Osteocyte (in vitro differentiated cells): Measurements from ENCODE around the gene ZFP62. TPM values are rescaled to one million over a fixed set of nuclear protein-coding genes. Genes with fewer than 3 reads are reported as not detected.
"Not testable (repeated sequence)": the region's sequence is repeated elsewhere in the genome, so short reads cannot be mapped to it uniquely, and the experiment has no call there.

Experiments used
- DNase-seq: peaks from one replicate; pipeline ENCODE4 v3.0.0; 2021; ENCODE audit warnings: mixed read lengths; ENCODE audit not compliant: unreplicated experiment; ENCODE audit errors: extremely low spot score
- H3K27ac Mint-ChIP-seq: one replicate; pipeline ENCODE4 v1.8.0; 2021; ENCODE audit warnings: mild to moderate bottlenecking, mixed read lengths; ENCODE audit not compliant: unreplicated experiment
- H3K27me3 Mint-ChIP-seq: one replicate; pipeline ENCODE4 v1.8.0; 2021; ENCODE audit warnings: mixed read lengths; ENCODE audit not compliant: unreplicated experiment
- H3K36me3 Mint-ChIP-seq: one replicate; pipeline ENCODE4 v1.8.0; 2021; ENCODE audit warnings: mixed read lengths; ENCODE audit not compliant: unreplicated experiment
- H3K4me1 Mint-ChIP-seq: one replicate; pipeline ENCODE4 v1.8.0; 2021; ENCODE audit warnings: mixed read lengths; ENCODE audit not compliant: unreplicated experiment
- H3K4me3 Mint-ChIP-seq: one replicate; pipeline ENCODE4 v1.8.0; 2021; ENCODE audit warnings: mild to moderate bottlenecking, moderate library complexity, mixed read lengths; ENCODE audit not compliant: unreplicated experiment
- H3K9me3 Mint-ChIP-seq: one replicate; pipeline ENCODE4 v1.8.0; 2021; ENCODE audit warnings: mixed read lengths; ENCODE audit not compliant: unreplicated experiment
- total RNA-seq: library from RNA; stranded (reverse); gene quantifications from 2 replicates; pipeline ENCODE4 v1.2.1, GENCODE V29; 2021
- TF ChIP-seq, protein P1 (sequence below): fragments of 200-600 bp; sonication (generic); IDR thresholded peaks from 2 replicates; pipeline ENCODE4 v1.5.0; 2021; ENCODE audit warnings: antibody characterized with exemption, mild to moderate bottlenecking, moderate library complexity

The ZFP62 gene
- total RNA-seq, 1 donor from 2014 or later: 21.7 TPM

DNA sequence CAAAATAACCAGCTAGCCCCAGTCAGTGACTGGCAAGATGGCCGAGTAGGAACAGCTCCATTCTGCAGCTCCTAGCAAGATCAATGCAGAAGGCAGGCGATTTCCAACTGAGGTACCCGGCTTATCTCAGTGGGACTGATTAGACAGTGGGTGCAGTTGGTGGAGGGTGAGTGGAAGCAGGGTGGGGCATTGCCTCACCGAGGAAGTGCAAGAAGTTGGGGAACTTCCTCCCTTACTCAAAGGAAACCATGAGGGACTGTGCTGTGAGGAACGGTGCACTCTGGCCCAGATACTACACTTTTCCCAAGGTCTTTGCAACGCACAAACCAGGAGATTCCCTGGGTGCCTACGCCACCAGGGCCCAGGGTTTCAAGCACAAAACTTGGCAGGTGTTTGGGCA, 28.3 kb upstream of the ZFP62 start:
- Mint-ChIP-seq H3K4me1 (no peaks in the 10 kb centered on the region), H3K36me3 (no peaks in the 10 kb centered on the region), H3K9me3 (no peaks in the 10 kb centered on the region), H3K27me3 (peaks cover 40% of the 10 kb centered on the region), H3K27ac (no peak overlapping the region), H3K4me3 (no peak overlapping the region)
- TF ChIP-seq, protein P1, sequence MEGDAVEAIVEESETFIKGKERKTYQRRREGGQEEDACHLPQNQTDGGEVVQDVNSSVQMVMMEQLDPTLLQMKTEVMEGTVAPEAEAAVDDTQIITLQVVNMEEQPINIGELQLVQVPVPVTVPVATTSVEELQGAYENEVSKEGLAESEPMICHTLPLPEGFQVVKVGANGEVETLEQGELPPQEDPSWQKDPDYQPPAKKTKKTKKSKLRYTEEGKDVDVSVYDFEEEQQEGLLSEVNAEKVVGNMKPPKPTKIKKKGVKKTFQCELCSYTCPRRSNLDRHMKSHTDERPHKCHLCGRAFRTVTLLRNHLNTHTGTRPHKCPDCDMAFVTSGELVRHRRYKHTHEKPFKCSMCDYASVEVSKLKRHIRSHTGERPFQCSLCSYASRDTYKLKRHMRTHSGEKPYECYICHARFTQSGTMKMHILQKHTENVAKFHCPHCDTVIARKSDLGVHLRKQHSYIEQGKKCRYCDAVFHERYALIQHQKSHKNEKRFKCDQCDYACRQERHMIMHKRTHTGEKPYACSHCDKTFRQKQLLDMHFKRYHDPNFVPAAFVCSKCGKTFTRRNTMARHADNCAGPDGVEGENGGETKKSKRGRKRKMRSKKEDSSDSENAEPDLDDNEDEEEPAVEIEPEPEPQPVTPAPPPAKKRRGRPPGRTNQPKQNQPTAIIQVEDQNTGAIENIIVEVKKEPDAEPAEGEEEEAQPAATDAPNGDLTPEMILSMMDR: no peak
- no peak for DNase-seq

DNA sequence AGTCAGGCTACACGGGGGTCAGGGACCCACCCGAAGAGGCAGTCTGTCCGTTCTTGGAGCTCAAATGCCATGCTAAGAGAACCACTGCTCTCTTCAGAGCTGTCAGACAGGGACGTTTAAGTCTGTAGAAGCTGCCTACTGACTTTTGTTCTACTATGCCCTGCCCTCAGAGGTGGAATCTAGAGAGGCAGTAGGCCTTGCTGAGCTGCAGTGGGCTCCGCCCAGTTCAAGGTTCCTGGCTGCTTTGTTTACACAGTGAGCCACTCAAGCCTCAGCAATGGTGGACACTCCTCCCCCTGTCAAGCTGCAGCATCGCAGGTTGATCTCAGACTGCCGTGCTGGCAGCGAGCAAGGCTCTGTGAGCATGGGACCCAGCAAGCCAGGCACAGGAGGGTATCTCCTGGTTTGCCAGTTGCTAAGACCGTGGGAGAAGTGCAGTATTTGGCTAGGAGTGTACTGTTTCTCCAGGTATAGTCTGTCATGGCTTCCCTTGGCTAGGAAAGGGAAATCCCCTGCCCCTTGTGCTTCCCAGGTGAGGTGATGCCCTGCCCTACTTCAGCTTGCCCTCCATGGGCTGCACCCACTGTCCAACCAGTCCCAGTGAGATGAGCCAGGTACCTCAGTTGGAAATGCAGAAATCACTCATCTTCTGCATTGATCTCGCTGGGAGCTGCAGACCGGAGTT, 24.9 kb upstream of the ZFP62 start:
- H3K36me3 Mint-ChIP-seq, H3K4me3 Mint-ChIP-seq, H3K27ac Mint-ChIP-seq, H3K9me3 Mint-ChIP-seq, DNase-seq, H3K4me1 Mint-ChIP-seq: not testable (repeated sequence)
- peaks cover 38% of the 10 kb centered on the region for H3K27me3 Mint-ChIP-seq

DNA sequence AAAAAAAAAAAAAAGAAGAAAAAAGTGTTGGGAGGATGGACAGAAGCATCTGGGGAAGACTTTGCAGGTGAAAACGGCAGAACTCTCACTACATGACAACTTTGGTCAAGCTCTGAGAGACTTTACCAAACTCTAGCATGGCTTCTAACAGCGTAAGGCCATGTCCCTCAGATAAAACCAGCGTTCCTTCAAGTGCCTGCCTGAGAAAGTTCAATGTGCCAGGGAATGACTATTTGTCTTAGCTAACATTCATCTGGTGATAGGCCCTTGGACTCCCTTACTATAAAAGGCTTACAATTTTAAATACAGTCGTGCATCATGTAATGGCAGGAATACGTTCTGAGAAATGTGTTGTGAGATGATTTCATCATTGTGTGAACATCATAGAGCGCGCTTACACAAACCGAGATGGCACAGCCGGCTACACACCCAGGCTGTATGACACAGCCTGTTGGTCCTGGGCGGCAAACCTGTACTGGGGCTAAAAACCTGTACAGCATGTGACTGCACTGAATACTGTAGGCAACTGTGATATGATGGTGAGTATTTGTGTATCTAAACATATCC, 14.9 kb upstream of the ZFP62 start:
- no peaks in the 10 kb centered on the region for H3K4me1 Mint-ChIP-seq
- no peaks in the 10 kb centered on the region for H3K36me3 Mint-ChIP-seq
- H3K4me3 Mint-ChIP-seq: no peak overlapping the region
- TF ChIP-seq, protein P1: no peak
- H3K27ac Mint-ChIP-seq: no peak overlapping the region
- no peak for DNase-seq
- peaks cover 19% of the 10 kb centered on the region for H3K27me3 Mint-ChIP-seq
- no peaks in the 10 kb centered on the region for H3K9me3 Mint-ChIP-seq

DNA sequence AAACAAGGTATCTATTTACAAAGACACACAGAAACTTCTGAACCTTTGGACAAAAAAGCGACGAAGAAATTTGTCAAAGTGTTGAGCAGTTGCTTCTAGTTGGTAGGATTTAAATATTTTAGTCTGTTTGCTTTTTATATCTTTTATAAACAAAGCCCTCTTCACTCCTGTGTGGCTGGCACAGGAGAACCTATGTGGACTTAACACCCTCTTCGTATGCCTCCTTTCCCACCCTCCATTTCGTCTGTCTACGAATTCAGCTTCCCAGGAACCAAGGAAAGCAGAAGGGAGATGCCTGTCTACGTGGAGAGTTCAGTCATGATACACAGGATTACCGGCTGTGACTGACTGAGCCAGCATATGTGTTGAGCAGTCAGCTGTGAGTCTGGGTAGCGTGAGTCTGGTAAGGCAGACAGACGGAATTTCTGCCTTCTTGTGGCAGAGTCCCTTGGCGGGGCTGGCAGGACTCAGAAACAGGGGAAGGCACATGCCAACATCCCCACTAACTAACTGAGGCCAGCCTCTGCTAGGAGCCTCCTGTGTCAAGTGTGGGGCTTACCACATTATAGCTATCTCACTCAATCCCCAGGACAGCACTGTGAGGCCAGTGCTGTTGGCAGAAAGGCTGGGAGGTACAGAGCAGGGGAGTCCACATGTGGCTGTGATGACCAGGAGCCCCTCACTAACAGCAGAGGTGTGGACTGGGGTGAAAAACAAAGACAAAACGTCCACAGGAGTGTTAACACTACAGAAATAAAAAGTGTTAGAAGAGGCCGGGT, 13.9 kb upstream of the ZFP62 start:
- DNase-seq: no peak
- no peaks in the 10 kb centered on the region for H3K36me3 Mint-ChIP-seq
- H3K27me3 Mint-ChIP-seq: peaks cover 17% of the 10 kb centered on the region

DNA sequence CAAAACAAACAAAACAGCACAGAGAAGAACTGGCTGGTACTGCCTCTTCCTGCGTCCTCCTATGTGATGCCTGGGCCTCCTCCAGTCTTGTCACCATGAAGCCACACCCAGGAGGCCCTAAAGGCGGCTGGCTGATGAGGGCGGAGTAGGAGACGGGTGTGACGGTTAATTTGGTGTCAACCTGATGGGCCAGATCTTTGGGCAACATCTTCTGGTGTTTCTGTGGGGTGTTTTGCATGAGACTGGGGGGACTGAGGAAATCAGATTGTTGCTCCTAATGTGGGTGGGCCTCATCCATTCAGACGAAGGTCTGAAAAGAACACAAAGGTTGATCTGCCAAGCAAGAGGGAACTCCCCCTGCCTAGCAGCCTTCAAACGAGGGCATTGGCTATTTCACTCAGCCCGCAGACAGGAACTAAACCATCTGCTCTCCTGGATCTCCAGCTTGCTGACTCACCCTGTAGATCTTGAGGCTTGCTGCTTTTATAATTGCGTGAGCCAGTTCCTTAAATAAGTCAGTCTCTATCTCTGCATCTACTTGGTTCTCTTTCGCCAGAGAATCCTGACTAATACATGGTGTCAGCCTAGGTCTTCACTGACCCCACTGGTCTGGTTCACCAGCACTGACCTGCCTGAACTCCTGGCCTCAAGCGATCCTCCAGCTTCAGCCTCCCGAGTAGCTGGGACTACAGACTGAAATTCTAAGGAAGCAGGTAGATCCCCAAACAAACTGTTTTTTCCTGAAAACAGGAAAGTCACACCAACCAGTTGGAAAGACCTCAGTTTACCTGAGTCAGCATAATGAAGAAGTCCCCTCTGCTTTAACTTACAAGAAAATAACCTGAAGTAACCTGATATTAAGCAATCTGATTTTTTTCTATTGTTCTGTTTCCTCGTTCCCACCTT, 12.8 kb upstream of the ZFP62 start:
- Mint-ChIP-seq H3K9me3 (no peaks in the 10 kb centered on the region), H3K27ac (no peak overlapping the region), H3K4me3 (no peak overlapping the region), H3K36me3 (no peaks in the 10 kb centered on the region), H3K4me1 (no peaks in the 10 kb centered on the region), H3K27me3 (peaks cover 14% of the 10 kb centered on the region)
- no peak for DNase-seq
- TF ChIP-seq, protein P1: no peak

More for the DNA sequence above, 13.9 kb upstream of the ZFP62 start:
- Mint-ChIP-seq H3K4me3 (no peak overlapping the region), H3K4me1 (no peaks in the 10 kb centered on the region), H3K27ac (no peak overlapping the region), H3K9me3 (no peaks in the 10 kb centered on the region)
- TF ChIP-seq, protein P1: no peak
